Left lung (tissue), 10 donors: ENCODE data around the gene USP1. TPM values are rescaled to one million over a fixed set of nuclear protein-coding genes. Genes with fewer than 3 reads are reported as not detected.

Experiments
- ATAC-seq: fragments of 200-7000 bp; cut with Tn5 transposase; one replicate; pipeline ENCODE4 v1.9.1; 2020; ENCODE audit warnings: moderate library complexity
- DNase-seq, 4 donors: peaks; one replicate each; pipeline ENCODE4 v3.0.0-alpha.2; 2013 to 2020
- H3K27ac ChIP-seq, 2 donors: fragments of 200-600 bp; sonication (generic) in 1 of 2; one replicate each; pipeline versions ENCODE4 v1.5.0 to v1.8.0; 2020 to 2021
- H3K27me3 ChIP-seq, 2 donors: fragments of 200-600 bp; sonication (generic) in 1 of 2; one replicate each; pipeline versions ENCODE4 v1.5.0 to v1.8.0; 2020 to 2021
- H3K36me3 ChIP-seq, 2 donors: fragments of 200-600 bp; sonication (generic) in 1 of 2; one replicate each; pipeline versions ENCODE4 v1.5.0 to v1.8.0; 2020 to 2021
- H3K4me1 ChIP-seq, 2 donors: fragments of 200-600 bp; one replicate each; pipeline ENCODE4 v1.8.0; 2021
- H3K4me3 ChIP-seq, 2 donors: fragments of 200-600 bp; sonication (generic) in 1 of 2; one replicate each; pipeline versions ENCODE4 v1.5.0 to v1.8.0; 2020 to 2021; ENCODE audit warnings: mild to moderate bottlenecking in 1 of 2
- H3K9me3 ChIP-seq, 2 donors: fragments of 200-600 bp; sonication (generic) in 1 of 2; one replicate each; pipeline versions ENCODE4 v1.5.0 to v1.8.0; 2020 to 2021
- intact Hi-C, 2 donors: fragments of 100-400 bp; cut with DNase I; formaldehyde crosslinking; loops; one replicate each; pipeline versions ENCODE4 v1.11.2 to v1.14.2; 2022
- polyA plus RNA-seq, 6 donors: library from polyadenylated mRNA; unstranded; fragments of 120-200 nt; gene quantifications; one replicate each; pipeline ENCODE4 v1.2.1, GENCODE V29; 2013; ENCODE audit not compliant: insufficient read length in 6 of 6
- total RNA-seq, 2 donors: library from RNA; stranded (reverse); fragmentation: NEBNext Ultra II Directional; extraction: Animal tissue kit (Norgen Biotek cat#: 25700); gene quantifications; one replicate each; pipeline ENCODE4 v1.2.1, GENCODE V29; 2021
- TF ChIP-seq, protein P1 (sequence below), 2 donors: fragments of 200-600 bp; sonication (generic) in 1 of 2; IDR thresholded peaks; one replicate each; pipeline versions ENCODE4 v1.5.0 to v1.8.0; 2021; ENCODE audit warnings: antibody characterized with exemption in 2 of 2
- donor health status: DM: no; HTN: yes; CAD: no.
- donor health status: DM: no; HTN: no; CAD: no.

Gene USP1
- total and polyA plus RNA-seq, 8 donors: 21.1 to 72.3 (median 57.2) TPM

- Histone ChIP-seq H3K27ac (no peak overlapping the region), H3K4me1 (no peaks in the 10 kb centered on the region), H3K27me3 (no peaks in the 10 kb centered on the region), H3K36me3 (peaks cover 0 to 99% of the 10 kb centered on the region in 2 donors), H3K4me3 (no peak overlapping the region), H3K9me3 (no peaks in the 10 kb centered on the region)
- TF ChIP-seq, protein P1, sequence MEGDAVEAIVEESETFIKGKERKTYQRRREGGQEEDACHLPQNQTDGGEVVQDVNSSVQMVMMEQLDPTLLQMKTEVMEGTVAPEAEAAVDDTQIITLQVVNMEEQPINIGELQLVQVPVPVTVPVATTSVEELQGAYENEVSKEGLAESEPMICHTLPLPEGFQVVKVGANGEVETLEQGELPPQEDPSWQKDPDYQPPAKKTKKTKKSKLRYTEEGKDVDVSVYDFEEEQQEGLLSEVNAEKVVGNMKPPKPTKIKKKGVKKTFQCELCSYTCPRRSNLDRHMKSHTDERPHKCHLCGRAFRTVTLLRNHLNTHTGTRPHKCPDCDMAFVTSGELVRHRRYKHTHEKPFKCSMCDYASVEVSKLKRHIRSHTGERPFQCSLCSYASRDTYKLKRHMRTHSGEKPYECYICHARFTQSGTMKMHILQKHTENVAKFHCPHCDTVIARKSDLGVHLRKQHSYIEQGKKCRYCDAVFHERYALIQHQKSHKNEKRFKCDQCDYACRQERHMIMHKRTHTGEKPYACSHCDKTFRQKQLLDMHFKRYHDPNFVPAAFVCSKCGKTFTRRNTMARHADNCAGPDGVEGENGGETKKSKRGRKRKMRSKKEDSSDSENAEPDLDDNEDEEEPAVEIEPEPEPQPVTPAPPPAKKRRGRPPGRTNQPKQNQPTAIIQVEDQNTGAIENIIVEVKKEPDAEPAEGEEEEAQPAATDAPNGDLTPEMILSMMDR (IDR thresholded peaks at IDR 0.05): no peak
- DNase-seq (no peak), ATAC-seq (no peak)
- intact Hi-C loops: no loop called here
Observed at GRCh38 chr1:62450301-62450700, 13.5 kb downstream of the USP1 start.

DNA sequence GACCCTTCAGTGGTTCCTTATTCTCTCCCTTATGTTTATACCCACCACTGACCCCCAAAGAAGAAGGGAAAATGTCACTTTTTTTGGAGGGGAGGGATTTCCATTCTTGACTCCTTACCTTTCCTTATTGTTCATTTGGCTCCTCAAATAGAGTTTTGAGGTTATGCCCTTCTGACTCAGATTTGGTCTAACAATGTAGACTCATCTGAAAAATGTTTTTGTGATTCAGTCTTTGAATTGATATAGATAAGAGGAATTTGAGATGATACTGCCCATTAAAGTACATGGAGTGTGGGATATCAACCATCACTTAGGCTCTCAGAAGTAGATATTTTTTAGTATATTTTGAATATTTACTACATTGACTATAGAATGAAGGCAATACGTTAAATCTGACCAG, 16.1 kb downstream of the USP1 start:
- no peaks in the 10 kb centered on the region for H3K27me3 ChIP-seq
- no peaks in the 10 kb centered on the region for H3K9me3 ChIP-seq
- DNase-seq: no peak
- H3K36me3 ChIP-seq: peaks cover 0 to 88% of the 10 kb centered on the region in 2 donors
- H3K27ac ChIP-seq: no peak overlapping the region
- no peak for ATAC-seq
- no peaks in the 10 kb centered on the region for H3K4me1 ChIP-seq
- no peak overlapping the region for H3K4me3 ChIP-seq
- TF ChIP-seq, protein P1 (IDR thresholded peaks at IDR 0.05): no peak
- intact Hi-C loops: no loop called here

- H3K4me3 ChIP-seq: no peak overlapping the region
- intact Hi-C loops: no loop called here
- DNase-seq: no peak
- H3K36me3 ChIP-seq: peaks cover 0 to 39% of the 10 kb centered on the region in 2 donors
- TF ChIP-seq, protein P1 (IDR thresholded peaks at IDR 0.05): no peak
- no peaks in the 10 kb centered on the region for H3K27me3 ChIP-seq
- no peak for ATAC-seq
- H3K4me1 ChIP-seq: no peaks in the 10 kb centered on the region
- H3K9me3 ChIP-seq: no peaks in the 10 kb centered on the region
- H3K27ac ChIP-seq: no peak overlapping the region
Observed at GRCh38 chr1:62457955-62458354, 21.1 kb downstream of the USP1 start.

GRCh38 chr1:62462370-62462769, 25.5 kb downstream of the USP1 start:
- no peak overlapping the region for H3K27ac ChIP-seq

DNA sequence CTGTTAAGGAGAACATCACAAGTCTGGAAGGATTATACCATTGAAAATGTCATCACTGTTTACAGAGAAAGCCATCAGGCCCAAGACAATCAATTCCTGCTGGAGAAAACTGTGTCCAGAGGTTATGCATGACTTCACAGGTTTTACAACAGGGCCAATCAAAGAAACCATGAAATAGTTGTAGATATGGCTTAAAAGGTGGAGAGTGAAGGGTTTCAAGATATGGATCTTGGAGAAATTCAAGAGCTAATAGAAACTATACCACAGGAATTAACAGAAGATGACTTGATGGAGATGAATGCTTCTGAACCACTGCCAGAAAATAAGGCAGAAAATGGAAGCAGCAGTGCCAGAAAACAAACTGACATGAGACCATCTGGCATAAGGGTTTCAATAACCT, 30.2 kb downstream of the USP1 start:
- intact Hi-C loops: no loop called here
- DNase-seq: no peak
- peaks cover 0 to 58% of the 10 kb centered on the region in 2 donors for H3K36me3 ChIP-seq
- no peak for ATAC-seq
- peaks cover 0 to 4% of the 10 kb centered on the region in 2 donors for H3K9me3 ChIP-seq
- H3K4me3 ChIP-seq: no peak overlapping the region
- H3K27ac ChIP-seq: no peak overlapping the region
- H3K4me1 ChIP-seq: no peaks in the 10 kb centered on the region
- TF ChIP-seq, protein P1 (IDR thresholded peaks at IDR 0.05): no peak
- H3K27me3 ChIP-seq: no peaks in the 10 kb centered on the region

More at GRCh38 chr1:62462370-62462769, 25.5 kb downstream of the USP1 start:
- intact Hi-C loops: no loop called here
- ATAC-seq: no peak
- TF ChIP-seq, protein P1 (IDR thresholded peaks at IDR 0.05): no peak
- no peak overlapping the region for H3K4me3 ChIP-seq
- no peaks in the 10 kb centered on the region for H3K27me3 ChIP-seq
- H3K9me3 ChIP-seq: no peaks in the 10 kb centered on the region
- no peaks in the 10 kb centered on the region for H3K4me1 ChIP-seq
- H3K36me3 ChIP-seq: peaks cover 0 to 23% of the 10 kb centered on the region in 2 donors
- DNase-seq: no peak
